B cell (primary cell): ENCODE data around the gene ZNF808. TPM values are rescaled to one million over a fixed set of nuclear protein-coding genes. Genes with fewer than 3 reads are reported as not detected.
"Not testable (repeated sequence)": the region's sequence is repeated elsewhere in the genome, so short reads cannot be mapped to it uniquely, and the experiment has no call there.

ENCODE experiments used
- ATAC-seq: fragments of 200-7000 bp; cut with Tn5 transposase; one replicate; pipeline ENCODE4 v1.10.0; 2021; ENCODE audit warnings: low read depth, mild to moderate bottlenecking, moderate number of reproducible peaks, moderate library complexity
- CTCF ChIA-PET: fragments of 350-600 bp; sonication (Branson Sonifier 250); formaldehyde crosslinking; loops from one replicate; lab custom pipeline; 2021; ENCODE audit warnings: antibody characterized with exemption, inconsistent platforms; lab: Charles Lee
- POLR2A ChIA-PET: fragments of 350-600 bp; sonication (Branson Sonifier 250); formaldehyde crosslinking; loops from one replicate; lab custom pipeline; 2021; ENCODE audit warnings: antibody characterized with exemption; lab: Charles Lee
- DNase-seq: peaks from one replicate; pipeline ENCODE4 v3.0.0; 2013
- H2AFZ ChIP-seq: 2 replicates; pipeline ENCODE4 v1.6.1; 2012; ENCODE audit warnings: mild to moderate bottlenecking, low read depth, low read length; ENCODE audit not compliant: insufficient read depth, poor library complexity, severe bottlenecking
- H3K27ac ChIP-seq, 2 donors: 1 replicate in 1 of 2; 2 replicates in 1 of 2; pipeline ENCODE4 v1.5.1; 2012 to 2013; ENCODE audit warnings: low read length in 2 of 2, mild to moderate bottlenecking in 2 of 2, moderate library complexity in 1 of 2
- H3K27me3 ChIP-seq, 4 experiments: fragments of 200-600 bp in 1 of 4; sonication (generic) in 1 of 4; replicated peaks in 1 of 4; 1 replicate in 2 of 4; 2 replicates in 2 of 4; pipeline versions ENCODE4 v1.6.1 to v1.7.0; 2013 to 2016; ENCODE audit warnings: low read length in 3 of 4, mild to moderate bottlenecking in 2 of 4, mixed read lengths in 1 of 4, moderate library complexity in 1 of 4; ENCODE audit not compliant: insufficient read depth in 4 of 4, control insufficient read depth in 3 of 4; ENCODE audit errors: control extremely low read depth in 1 of 4
- H3K36me3 ChIP-seq, 2 experiments: replicated peaks in 1 of 2; 1 replicate in 1 of 2; 2 replicates in 1 of 2; pipeline versions ENCODE4 v1.6.1 to v1.7.1; 2013; ENCODE audit warnings: low read length in 1 of 2; ENCODE audit not compliant: insufficient read depth in 2 of 2, control insufficient read depth in 1 of 2; ENCODE audit errors: control extremely low read depth in 1 of 2, extremely low read depth in 1 of 2
- H3K4me1 ChIP-seq, 2 donors: fragments of 200-600 bp in 1 of 2; sonication (generic) in 1 of 2; 1 replicate in 1 of 2; 2 replicates in 1 of 2; pipeline versions ENCODE4 v1.5.1 to v1.6.1; 2013 to 2017; ENCODE audit warnings: low read length in 2 of 2; ENCODE audit not compliant: control insufficient read depth in 2 of 2, insufficient read depth in 2 of 2
- H3K4me2 ChIP-seq: replicated peaks from 2 replicates; pipeline ENCODE3; 2012; ENCODE audit warnings: mild to moderate bottlenecking, low read depth, low read length; ENCODE audit not compliant: poor library complexity, severe bottlenecking
- H3K4me3 ChIP-seq, 5 experiments: fragments of 200-600 bp in 1 of 5; sonication (generic) in 1 of 5; 1 replicate in 3 of 5; 2 replicates in 2 of 5; pipeline versions ENCODE4 v1.5.1 to v1.7.0; 2011 to 2016; ENCODE audit warnings: low read length in 4 of 5, mild to moderate bottlenecking in 4 of 5, low read depth in 2 of 5, control low read depth in 1 of 5, moderate library complexity in 1 of 5; ENCODE audit not compliant: insufficient read depth in 1 of 5; ENCODE audit errors: control extremely low read depth in 1 of 5, extremely low read depth in 1 of 5
- H3K79me2 ChIP-seq: fragments of 200-600 bp; sonication (generic); one replicate; pipeline ENCODE4 v1.6.0; 2016; ENCODE audit warnings: low read length; ENCODE audit not compliant: control insufficient read depth, insufficient read depth
- H3K9ac ChIP-seq: fragments of 200-600 bp; sonication (generic); 2 replicates; pipeline ENCODE4 v1.6.1; 2017; ENCODE audit warnings: mild to moderate bottlenecking, low read length, moderate library complexity
- H3K9me3 ChIP-seq, 3 donors: one replicate each; pipeline versions ENCODE4 v1.6.1 to v1.7.1; 2013; ENCODE audit warnings: low read length in 2 of 3; ENCODE audit not compliant: control insufficient read depth in 2 of 3, insufficient read depth in 1 of 3; ENCODE audit errors: control extremely low read depth in 1 of 3
- H4K20me1 ChIP-seq: 2 replicates; pipeline ENCODE4 v1.6.0; 2012; ENCODE audit warnings: mild to moderate bottlenecking, low read length; ENCODE audit not compliant: insufficient read depth, control insufficient read depth, poor library complexity, severe bottlenecking
- H3K27ac Mint-ChIP-seq: one replicate; pipeline ENCODE4 v1.8.0; 2021; ENCODE audit warnings: mixed read lengths
- H3K27me3 Mint-ChIP-seq: one replicate; pipeline ENCODE4 v1.8.0; 2021; ENCODE audit warnings: mixed read lengths
- H3K4me1 Mint-ChIP-seq: one replicate; pipeline ENCODE4 v1.8.0; 2021; ENCODE audit warnings: mixed read lengths
- H3K4me3 Mint-ChIP-seq: one replicate; pipeline ENCODE4 v1.8.0; 2021; ENCODE audit warnings: mixed read lengths
- H3K9me3 Mint-ChIP-seq: one replicate; pipeline ENCODE4 v1.8.0; 2022; ENCODE audit warnings: mixed read lengths; ENCODE audit not compliant: insufficient read depth
- CTCF ChIP-seq: fragments of 200-600 bp; IDR thresholded peaks from one replicate; pipeline ENCODE4 v1.8.0; 2022; ENCODE audit warnings: antibody characterized with exemption, mild to moderate bottlenecking
- EZH2 ChIP-seq: IDR thresholded peaks from 2 replicates; pipeline ENCODE4 v1.6.1; 2012; ENCODE audit warnings: borderline replicate concordance, low read depth, mild to moderate bottlenecking, moderate library complexity, low read length; ENCODE audit not compliant: insufficient read depth, poor library complexity, severe bottlenecking
- WGBS: methylation state at CpG from one replicate; pipeline ENCODE4 v1.1.5; 2013; ENCODE audit warnings: missing lambda C conversion rate; ENCODE audit not compliant: insufficient coverage; 5-methylcytosine and 5-hydroxymethylcytosine counted together
- intact Hi-C: fragments of 100-400 bp; cut with micrococcal nuclease; formaldehyde crosslinking; loops from one replicate; pipeline ENCODE4 v1.10.0; 2022
- polyA minus RNA-seq: library from RNA; depleted of rRNA, polyadenylated mRNA; stranded (reverse); fragments of >200 nt; gene quantifications from 2 replicates; pipeline ENCODE4 v1.2.3, GENCODE V29; 2012
- polyA plus RNA-seq: library from polyadenylated mRNA; depleted of rRNA; stranded (reverse); fragments of >200 nt; gene quantifications from 2 replicates; pipeline ENCODE4 v1.2.3, GENCODE V29; 2012
- total RNA-seq, 2 donors: library from RNA; stranded (reverse); fragments of 120-200 nt in 1 of 2; gene quantifications; 1 replicate in 1 of 2; 2 replicates in 1 of 2; pipeline versions ENCODE4 v1.2.3 to v1.2.4, GENCODE V29; 2013 to 2022

Gene ZNF808
- total RNA-seq = 54.8 and 56.0 TPM in 2 replicates
- total RNA-seq (2013) = 25.5 TPM
- polyA plus RNA-seq = 8.8 and 9.7 TPM in 2 replicates
- 18.7 and 23.6 TPM in 2 replicates for polyA minus RNA-seq

- DNase-seq (peak; percentile 94), ATAC-seq (peak; percentile 92)
- Histone ChIP-seq H3K27ac (peak within 1 kb of the TSS; percentile 88 to 94), H3K9me3 (peaks cover 0 to 54% (median 3%) of the 10 kb centered on the region in 3 donors), H3K4me1 (peaks cover 9 to 19% of the 10 kb centered on the region in 2 donors), H3K36me3 (no peaks in the 10 kb centered on the region), H3K4me3 (peak within 1 kb of the TSS; percentile 60 to 97 (median 89)), H3K4me2 (peak within 1 kb of the TSS; percentile 94), H3K27me3 (no peaks in the 10 kb centered on the region), H3K9ac (peak within 1 kb of the TSS; percentile 98), H2AFZ (peak within 1 kb of the TSS; percentile 96), H3K79me2 (peaks cover 33% of the 10 kb centered on the region), H4K20me1 (no peaks in the 10 kb centered on the region)
- intact Hi-C loops = loop anchor here (1.0 to 5.0 kb wide), 10 partner anchors 8 to 575 kb away; partner anchors contain the start of genes ZNF160, ZNF320, ZNF480 and ZNF528
- Mint-ChIP-seq H3K9me3 (no peaks in the 10 kb centered on the region), H3K27me3 (no peaks in the 10 kb centered on the region), H3K4me1 (peaks cover 26% of the 10 kb centered on the region), H3K4me3 (peak within 1 kb of the TSS; percentile 96), H3K27ac (peak within 1 kb of the TSS; percentile 96)
- under 1% methylated on average over 41 of the region's 54 CpGs for WGBS
- ChIA-PET CTCF (interaction anchor here (0.6 to 1.0 kb wide), 4 partner anchors 16 to 296 kb away, joined by 3 to 4 read pairs (median 3); no protein-coding TSS in a partner anchor), POLR2A (interaction anchor here (0.6 to 0.7 kb wide), 5 partner anchors 73 to 404 kb away, joined by 3 to 6 read pairs (median 4); partner anchors contain the start of gene ZNF880)
- no peak for TF ChIP-seq EZH2
- peak; percentile 64 for TF ChIP-seq CTCF
These were observed at the start of gene ZNF808 for GRCh38 chr19:52527134-52527955. Gene ZNF808, plus strand, starts transcription at chr19:52527668. Its CDS starts 15,617 bp downstream, at chr19:52543285.

GRCh38 chr19:52484111-52484743 is 43.2 kb upstream of the ZNF808 start:
- H3K79me2 ChIP-seq, H3K4me2 ChIP-seq, H3K27ac ChIP-seq, intact Hi-C loops, CTCF ChIA-PET, H3K4me3 Mint-ChIP-seq, H4K20me1 ChIP-seq, H2AFZ ChIP-seq, H3K36me3 ChIP-seq, H3K4me1 Mint-ChIP-seq, H3K9ac ChIP-seq, POLR2A ChIA-PET, H3K4me3 ChIP-seq, H3K27me3 Mint-ChIP-seq, H3K27me3 ChIP-seq, H3K27ac Mint-ChIP-seq, H3K4me1 ChIP-seq, DNase-seq, ATAC-seq: not testable (repeated sequence)
- H3K9me3 ChIP-seq = peaks cover 5 to 89% (median 55%) of the 10 kb centered on the region in 3 donors
- peaks cover 13% of the 10 kb centered on the region for H3K9me3 Mint-ChIP-seq
- WGBS = 90% methylated on average over 2 of the region's 7 CpGs

DNA sequence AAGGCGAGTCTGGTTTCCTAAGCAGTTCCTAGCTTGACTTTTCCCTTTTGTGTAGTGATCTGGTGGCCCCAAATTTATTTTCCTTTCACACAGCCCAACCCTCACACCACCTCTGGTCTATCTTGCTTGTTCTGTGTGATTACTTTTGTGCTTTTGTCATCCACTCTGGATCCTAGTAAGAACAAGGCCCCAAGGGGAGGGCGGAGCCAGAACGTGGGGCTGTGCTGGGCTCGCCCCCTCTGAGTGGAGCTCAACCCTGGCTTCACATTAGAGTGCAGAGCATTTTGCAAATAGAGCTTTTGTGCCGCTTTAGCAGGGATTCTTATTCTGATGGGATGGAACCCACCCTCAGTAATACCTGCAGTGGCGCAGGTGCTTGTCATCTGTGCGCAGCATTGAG is 42.4 kb upstream of the ZNF808 start:
- H3K9ac ChIP-seq, CTCF ChIA-PET, H3K27me3 Mint-ChIP-seq, H3K4me2 ChIP-seq, ATAC-seq, H3K27ac Mint-ChIP-seq, H3K4me1 ChIP-seq, H3K36me3 ChIP-seq, H3K4me3 Mint-ChIP-seq, H3K4me3 ChIP-seq, H2AFZ ChIP-seq, DNase-seq, H4K20me1 ChIP-seq, H3K27me3 ChIP-seq, POLR2A ChIA-PET, H3K27ac ChIP-seq, H3K79me2 ChIP-seq, intact Hi-C loops, H3K4me1 Mint-ChIP-seq: not testable (repeated sequence)
- peaks cover 2 to 88% (median 49%) of the 10 kb centered on the region in 3 donors for H3K9me3 ChIP-seq
- 69% methylated on average over 4 of the region's 7 CpGs for WGBS
- H3K9me3 Mint-ChIP-seq = peaks cover 14% of the 10 kb centered on the region
